IPS-20b (cell line): Measurements from ENCODE around the gene NCK2.

ENCODE experiments used
- H3K27ac ChIP-seq: one replicate; pipeline ENCODE4 v1.5.1; 2013; ENCODE audit warnings: low read length
- H3K27me3 ChIP-seq: 2 replicates; pipeline ENCODE4 v1.6.1; 2013; ENCODE audit warnings: mild to moderate bottlenecking, low read length, inconsistent platforms; ENCODE audit not compliant: insufficient read depth
- H3K36me3 ChIP-seq: 2 replicates; pipeline ENCODE4 v1.6.1; 2013; ENCODE audit warnings: low read depth, mild to moderate bottlenecking, inconsistent platforms, low read length, moderate library complexity; ENCODE audit not compliant: insufficient read depth
- H3K4me1 ChIP-seq: 2 replicates; pipeline ENCODE4 v1.6.1; 2013; ENCODE audit warnings: mild to moderate bottlenecking, control low read depth, inconsistent platforms, low read length, moderate library complexity; ENCODE audit not compliant: insufficient read depth
- H3K4me3 ChIP-seq: 2 replicates; pipeline ENCODE4 v1.5.1; 2013; ENCODE audit warnings: mild to moderate bottlenecking, low read length, inconsistent platforms
- H3K9ac ChIP-seq: 2 replicates; pipeline ENCODE4 v1.6.1; 2013; ENCODE audit warnings: low read depth, mild to moderate bottlenecking, inconsistent platforms, low read length, moderate library complexity
- H3K9me3 ChIP-seq: 2 replicates; pipeline ENCODE4 v1.6.1; 2013; ENCODE audit warnings: mild to moderate bottlenecking, low read depth, low read length, inconsistent platforms; ENCODE audit not compliant: insufficient read depth

Gene NCK2

GRCh38 chr2:105721991-105722511 is 22.7 kb upstream of the NCK2 start:
- no peak overlapping the region for H3K4me3 ChIP-seq
- H3K4me1 ChIP-seq: no peaks in the 10 kb centered on the region
- no peaks in the 10 kb centered on the region for H3K9me3 ChIP-seq
- H3K27ac ChIP-seq: no peak overlapping the region
- H3K9ac ChIP-seq: no peak overlapping the region
- no peaks in the 10 kb centered on the region for H3K27me3 ChIP-seq
- H3K36me3 ChIP-seq: no peaks in the 10 kb centered on the region

DNA sequence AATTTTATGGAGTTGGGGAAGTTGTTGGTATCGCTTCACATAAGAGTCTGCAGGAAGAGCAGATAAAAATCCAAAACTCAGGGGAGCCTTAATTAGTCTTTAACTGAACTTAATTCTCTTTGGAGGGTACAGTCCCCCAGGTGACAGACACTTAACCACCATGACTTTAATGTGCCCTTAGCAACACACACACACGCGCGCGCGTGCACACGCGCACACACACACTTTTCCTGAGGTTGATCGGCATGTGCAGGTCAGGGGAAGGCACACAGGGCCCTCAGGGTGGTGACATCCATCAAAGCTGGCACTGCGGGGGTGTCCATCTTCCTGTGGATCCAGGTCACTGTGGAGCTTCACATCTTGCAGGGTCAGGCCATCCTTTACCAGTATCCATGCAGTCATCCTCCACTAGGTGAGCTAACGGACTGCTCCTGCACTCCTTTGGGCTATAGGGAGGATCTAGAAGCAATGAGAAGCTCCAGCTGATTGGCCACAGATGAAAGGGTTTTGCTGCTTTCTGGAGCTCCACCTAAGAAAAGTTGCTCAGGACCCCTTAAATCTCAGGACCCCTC is 21.9 kb upstream of the NCK2 start:
- Histone ChIP-seq H3K36me3 (no peaks in the 10 kb centered on the region), H3K27me3 (no peaks in the 10 kb centered on the region), H3K4me3 (no peak overlapping the region), H3K9ac (no peak overlapping the region), H3K27ac (no peak overlapping the region), H3K9me3 (peaks cover 3% of the 10 kb centered on the region), H3K4me1 (no peaks in the 10 kb centered on the region)

GRCh38 chr2:105723431-105723830 is 21.3 kb upstream of the NCK2 start:
- no peaks in the 10 kb centered on the region for H3K27me3 ChIP-seq
- H3K4me3 ChIP-seq: no peak overlapping the region
- peaks cover 3% of the 10 kb centered on the region for H3K9me3 ChIP-seq
- no peak overlapping the region for H3K27ac ChIP-seq
- H3K36me3 ChIP-seq: no peaks in the 10 kb centered on the region
- H3K9ac ChIP-seq: no peak overlapping the region
- H3K4me1 ChIP-seq: no peaks in the 10 kb centered on the region

DNA sequence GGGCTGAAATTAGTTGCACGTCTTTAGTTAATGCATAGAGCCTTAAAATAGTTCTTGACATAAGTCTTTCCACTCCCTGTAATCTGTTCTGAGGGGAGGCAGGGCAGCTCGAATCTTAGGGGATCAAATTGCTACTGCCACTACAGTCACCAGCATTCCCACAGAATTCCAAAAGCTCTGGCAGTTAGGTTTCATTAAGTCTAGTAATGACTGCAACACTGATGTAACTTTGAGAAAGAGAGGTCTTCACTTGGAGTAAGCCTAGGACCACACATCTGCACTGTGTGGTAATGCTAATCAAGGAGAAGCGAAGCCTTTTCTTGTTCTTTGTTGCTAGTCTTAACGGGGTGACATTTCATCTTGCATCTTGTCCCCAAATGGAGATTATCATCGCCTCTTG is 19.3 kb upstream of the NCK2 start:
- Histone ChIP-seq H3K4me3 (no peak overlapping the region), H3K27ac (no peak overlapping the region), H3K4me1 (no peaks in the 10 kb centered on the region)

GRCh38 chr2:105730170-105730569 is 14.5 kb upstream of the NCK2 start:
- no peaks in the 10 kb centered on the region for H3K36me3 ChIP-seq
- no peak overlapping the region for H3K4me3 ChIP-seq
- peaks cover 3% of the 10 kb centered on the region for H3K9me3 ChIP-seq
- H3K9ac ChIP-seq: no peak overlapping the region
- no peaks in the 10 kb centered on the region for H3K27me3 ChIP-seq
- H3K4me1 ChIP-seq: no peaks in the 10 kb centered on the region
- H3K27ac ChIP-seq: no peak overlapping the region

More for the DNA sequence above, 19.3 kb upstream of the NCK2 start:
- Histone ChIP-seq H3K27me3 (no peaks in the 10 kb centered on the region), H3K9ac (no peak overlapping the region), H3K36me3 (no peaks in the 10 kb centered on the region), H3K9me3 (peaks cover 3% of the 10 kb centered on the region)

GRCh38 chr2:105731511-105731910 is 13.2 kb upstream of the NCK2 start:
- Histone ChIP-seq H3K4me1 (no peaks in the 10 kb centered on the region), H3K27ac (no peak overlapping the region), H3K27me3 (no peaks in the 10 kb centered on the region), H3K9me3 (peaks cover 3% of the 10 kb centered on the region), H3K4me3 (no peak overlapping the region), H3K36me3 (no peaks in the 10 kb centered on the region), H3K9ac (no peak overlapping the region)

GRCh38 chr2:105732101-105732500 is 12.6 kb upstream of the NCK2 start:
- Histone ChIP-seq H3K4me1 (no peaks in the 10 kb centered on the region), H3K9me3 (peaks cover 3% of the 10 kb centered on the region), H3K36me3 (no peaks in the 10 kb centered on the region), H3K27me3 (no peaks in the 10 kb centered on the region), H3K27ac (no peak overlapping the region), H3K9ac (no peak overlapping the region), H3K4me3 (no peak overlapping the region)

DNA sequence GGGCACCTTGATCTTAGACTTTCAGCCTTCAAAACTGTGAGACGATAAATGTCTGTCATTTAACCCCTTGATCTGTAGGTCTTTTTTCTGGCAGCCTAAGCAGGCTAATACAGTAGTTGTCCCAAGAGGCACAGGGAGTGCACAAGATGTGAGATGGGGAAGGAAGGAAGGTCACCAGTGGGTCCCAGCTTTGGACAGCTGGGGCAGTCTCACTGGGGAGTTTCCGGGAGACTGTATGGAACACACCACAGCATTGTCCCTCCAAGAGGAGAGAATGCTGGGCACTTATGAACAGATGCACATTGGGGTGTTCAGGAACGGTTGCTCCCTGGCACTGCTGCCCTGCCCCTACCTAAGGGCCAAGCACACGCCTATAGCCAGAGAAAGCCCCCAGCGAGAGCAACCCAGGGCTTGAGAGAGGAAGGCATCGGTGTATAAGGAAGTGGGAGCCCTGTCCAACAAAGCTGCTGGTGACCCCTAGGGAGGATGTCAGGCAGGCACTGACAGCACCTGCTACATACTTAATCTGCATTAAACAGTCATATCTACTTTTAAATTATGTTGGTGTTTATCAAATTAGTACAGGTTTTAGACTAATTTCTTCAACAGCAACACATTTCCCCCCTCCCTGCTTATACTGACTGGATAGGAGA is 11.6 kb upstream of the NCK2 start:
- no peaks in the 10 kb centered on the region for H3K4me1 ChIP-seq
- H3K27ac ChIP-seq: no peak overlapping the region
- H3K9me3 ChIP-seq: no peaks in the 10 kb centered on the region
- H3K36me3 ChIP-seq: no peaks in the 10 kb centered on the region
- H3K27me3 ChIP-seq: no peaks in the 10 kb centered on the region
- no peak overlapping the region for H3K9ac ChIP-seq
- no peak overlapping the region for H3K4me3 ChIP-seq

DNA sequence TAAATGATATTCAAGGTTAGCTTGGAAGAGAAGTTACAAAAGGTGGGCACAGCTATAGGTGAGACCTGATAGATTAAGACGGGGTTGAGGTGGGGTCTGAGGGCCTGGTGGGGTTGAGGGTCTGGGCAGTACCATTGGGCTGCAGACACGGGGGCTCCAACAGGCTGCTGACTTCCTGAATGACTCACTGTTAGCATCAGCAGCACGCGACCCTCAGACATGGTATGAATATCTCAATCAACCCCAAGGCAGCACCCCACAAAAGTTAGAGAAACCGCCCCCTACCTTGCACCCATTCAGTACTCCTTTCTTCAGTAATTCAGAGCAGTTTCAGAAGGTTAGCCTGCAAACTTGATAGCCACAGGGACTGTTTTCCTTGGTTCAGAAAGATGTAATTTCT is 10.8 kb upstream of the NCK2 start:
- Histone ChIP-seq H3K36me3 (no peaks in the 10 kb centered on the region), H3K27ac (no peak overlapping the region), H3K27me3 (no peaks in the 10 kb centered on the region), H3K4me1 (no peaks in the 10 kb centered on the region), H3K9ac (no peak overlapping the region), H3K4me3 (no peak overlapping the region), H3K9me3 (no peaks in the 10 kb centered on the region)

DNA sequence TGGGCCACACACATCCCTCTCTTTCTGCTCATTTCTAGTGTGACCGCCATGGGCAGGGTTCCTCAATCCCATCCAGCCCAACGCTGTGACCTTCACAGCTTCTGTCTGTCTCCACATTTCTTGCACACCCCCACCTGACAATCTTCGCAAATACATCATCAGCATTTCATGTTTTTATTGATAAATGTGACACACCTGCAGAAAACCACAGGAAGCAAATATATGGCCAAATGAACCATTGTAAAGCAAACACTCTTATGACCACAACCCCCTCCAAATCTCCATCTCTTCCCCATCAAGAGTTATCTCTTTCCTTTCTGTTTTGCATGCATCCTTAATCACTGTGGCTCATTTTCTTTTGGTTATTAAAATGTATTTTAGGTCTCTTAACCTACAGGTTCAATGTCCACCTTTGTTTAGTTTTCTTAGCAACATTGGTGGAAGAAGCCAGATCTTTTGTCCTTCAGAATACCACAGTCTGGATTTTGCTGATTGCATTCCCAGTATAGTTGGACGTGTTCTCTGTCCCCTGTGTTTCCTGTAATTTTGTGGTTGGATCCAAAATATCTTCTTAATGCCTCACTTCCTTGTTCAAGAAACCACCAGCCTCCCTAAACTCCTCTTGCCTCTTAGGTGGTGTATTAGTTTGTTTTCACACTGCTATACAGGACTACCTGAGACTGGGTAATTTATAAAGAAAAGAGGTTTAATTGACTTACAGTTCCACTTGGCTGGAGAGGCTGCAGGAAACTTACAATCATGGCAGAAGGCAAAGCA is 9.8 kb upstream of the NCK2 start:
- Histone ChIP-seq H3K9me3 (no peaks in the 10 kb centered on the region), H3K27ac (no peak overlapping the region), H3K4me3 (no peak overlapping the region), H3K36me3 (no peaks in the 10 kb centered on the region), H3K4me1 (no peaks in the 10 kb centered on the region), H3K27me3 (no peaks in the 10 kb centered on the region), H3K9ac (no peak overlapping the region)

DNA sequence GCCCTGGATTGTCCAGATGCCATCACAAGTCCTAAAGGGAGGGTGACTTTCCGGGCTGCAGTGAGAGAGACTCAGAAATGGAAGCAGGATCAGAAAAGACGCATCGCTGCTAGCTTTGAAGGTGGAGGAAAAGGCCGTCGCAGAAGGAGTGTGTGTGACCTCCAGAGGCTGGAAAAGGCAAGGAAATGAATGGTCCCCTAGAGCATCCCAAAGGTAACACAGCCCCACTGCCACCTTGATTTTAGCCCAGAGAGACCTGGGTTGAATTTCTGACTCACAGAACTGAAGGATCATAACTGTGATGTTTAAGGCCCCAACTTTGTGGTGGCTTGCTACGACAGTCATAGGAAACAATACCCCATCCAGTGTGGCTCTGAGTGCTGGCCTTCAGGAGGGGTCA is 8.6 kb upstream of the NCK2 start:
- Histone ChIP-seq H3K27ac (no peak overlapping the region), H3K4me3 (no peak overlapping the region), H3K9ac (no peak overlapping the region), H3K36me3 (no peaks in the 10 kb centered on the region), H3K27me3 (no peaks in the 10 kb centered on the region), H3K4me1 (no peaks in the 10 kb centered on the region), H3K9me3 (no peaks in the 10 kb centered on the region)
